Measurements from ENCODE around the gene ARHGEF3. TPM values are rescaled to one million over a fixed set of nuclear protein-coding genes. Genes with fewer than 3 reads are reported as not detected.
A peak's percentile ranks its signal among the peaks of the same experiment; 100 is the strongest.

The ARHGEF3 gene, protein sequence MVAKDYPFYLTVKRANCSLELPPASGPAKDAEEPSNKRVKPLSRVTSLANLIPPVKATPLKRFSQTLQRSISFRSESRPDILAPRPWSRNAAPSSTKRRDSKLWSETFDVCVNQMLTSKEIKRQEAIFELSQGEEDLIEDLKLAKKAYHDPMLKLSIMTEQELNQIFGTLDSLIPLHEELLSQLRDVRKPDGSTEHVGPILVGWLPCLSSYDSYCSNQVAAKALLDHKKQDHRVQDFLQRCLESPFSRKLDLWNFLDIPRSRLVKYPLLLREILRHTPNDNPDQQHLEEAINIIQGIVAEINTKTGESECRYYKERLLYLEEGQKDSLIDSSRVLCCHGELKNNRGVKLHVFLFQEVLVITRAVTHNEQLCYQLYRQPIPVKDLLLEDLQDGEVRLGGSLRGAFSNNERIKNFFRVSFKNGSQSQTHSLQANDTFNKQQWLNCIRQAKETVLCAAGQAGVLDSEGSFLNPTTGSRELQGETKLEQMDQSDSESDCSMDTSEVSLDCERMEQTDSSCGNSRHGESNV
- 81.6 TPM for polyA plus RNA-seq (ENCODE audit: insufficient read length)
- long read RNA-seq, donor 1, transcript ARHGEF3-201 (10 exons, 3,602 nt) = major isoform, 15 of 29 reads
- long read RNA-seq, donor 1, transcript ARHGEF3-212 (9 exons, 2,024 nt) = minor isoform, 9 of 29 reads
- long read RNA-seq, donor 1, partial matches to known transcripts = 5 of 29 reads
- long read RNA-seq, donor 1, other reads (novel, unspliced or antisense) = 0 of 29 reads
- long read RNA-seq, donor 2, transcript ARHGEF3-212 (9 exons, 2,024 nt) = minor isoform, 6 of 19 reads
- long read RNA-seq, donor 2, transcript ARHGEF3-201 (10 exons, 3,602 nt) = major isoform, 13 of 19 reads
- long read RNA-seq, donor 2, partial matches to known transcripts = 0 of 19 reads
- long read RNA-seq, donor 2, other reads (novel, unspliced or antisense) = 0 of 19 reads
- long read RNA-seq, donor 3, transcript ARHGEF3-201 (10 exons, 3,602 nt) = major isoform, 7 of 11 reads
- long read RNA-seq, donor 3, partial matches to known transcripts = 0 of 11 reads
- long read RNA-seq, donor 3, other reads (novel, unspliced or antisense) = 0 of 11 reads
- long read RNA-seq, donor 4, partial matches to known transcripts = 0 of 2 reads
- long read RNA-seq, donor 4, other reads (novel, unspliced or antisense) = 0 of 2 reads
- long read RNA-seq, donor 5, transcript ARHGEF3-201 (10 exons, 3,602 nt) = major isoform, 13 of 22 reads
- long read RNA-seq, donor 5, partial matches to known transcripts = 0 of 22 reads
- long read RNA-seq, donor 5, other reads (novel, unspliced or antisense) = 0 of 22 reads
- long read RNA-seq, donor 6, transcript ARHGEF3-201 (10 exons, 3,602 nt) = major isoform, 7 of 19 reads
- long read RNA-seq, donor 6, partial matches to known transcripts = 6 of 19 reads
- long read RNA-seq, donor 6, other reads (novel, unspliced or antisense) = 0 of 19 reads
- long read RNA-seq, donor 7, transcript ARHGEF3-201 (10 exons, 3,602 nt) = major isoform, 16 of 24 reads
- long read RNA-seq, donor 7, transcript ARHGEF3-212 (9 exons, 2,024 nt) = minor isoform, 8 of 24 reads
- long read RNA-seq, donor 7, partial matches to known transcripts = 0 of 24 reads
- long read RNA-seq, donor 7, other reads (novel, unspliced or antisense) = 0 of 24 reads
- long read RNA-seq, donor 8, transcript ARHGEF3-201 (10 exons, 3,602 nt) = major isoform, 10 of 15 reads
- long read RNA-seq, donor 8, partial matches to known transcripts = 0 of 15 reads
- long read RNA-seq, donor 8, other reads (novel, unspliced or antisense) = 0 of 15 reads

DNA sequence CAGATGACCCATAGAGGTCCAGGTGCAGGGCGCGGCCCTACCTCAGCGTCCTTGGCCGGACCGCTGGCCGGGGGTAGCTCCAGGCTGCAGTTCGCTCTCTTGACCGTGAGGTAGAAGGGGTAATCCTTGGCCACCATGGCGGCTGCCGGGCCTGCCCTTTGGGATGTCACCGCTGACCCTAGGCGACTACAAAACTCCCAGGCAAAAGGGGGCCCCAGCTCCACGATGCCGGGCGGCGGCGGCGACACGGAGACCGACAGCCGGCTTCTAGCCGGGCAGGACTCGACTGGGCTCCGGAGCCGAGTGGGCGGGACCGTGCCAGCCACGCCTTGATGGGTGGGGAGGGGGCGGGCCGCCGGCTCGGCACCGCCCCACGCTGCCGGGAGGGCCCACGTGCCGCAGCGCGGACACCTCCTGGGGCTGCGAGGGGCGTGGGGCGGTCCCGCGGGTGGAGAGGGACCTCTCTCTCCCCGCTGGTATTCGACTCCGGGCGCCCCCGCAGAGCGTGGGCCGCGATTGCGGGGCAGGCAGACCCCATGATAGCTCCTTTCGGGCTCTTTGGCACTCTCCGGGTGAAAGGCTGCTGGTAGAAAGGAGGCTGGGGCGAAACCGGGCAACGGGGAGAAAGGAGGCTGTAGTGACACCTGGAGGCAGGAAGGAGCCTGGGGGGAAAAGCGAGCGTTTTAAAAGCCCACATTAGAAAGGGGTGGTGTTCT is at the start of gene ARHGEF3:
Gene ARHGEF3, minus strand, starts transcription at position 288 of the 716 bp plus-strand sequence. Its CDS starts 151 bp downstream, at position 137.
- peak; percentile 74 for DNase-seq

DNA sequence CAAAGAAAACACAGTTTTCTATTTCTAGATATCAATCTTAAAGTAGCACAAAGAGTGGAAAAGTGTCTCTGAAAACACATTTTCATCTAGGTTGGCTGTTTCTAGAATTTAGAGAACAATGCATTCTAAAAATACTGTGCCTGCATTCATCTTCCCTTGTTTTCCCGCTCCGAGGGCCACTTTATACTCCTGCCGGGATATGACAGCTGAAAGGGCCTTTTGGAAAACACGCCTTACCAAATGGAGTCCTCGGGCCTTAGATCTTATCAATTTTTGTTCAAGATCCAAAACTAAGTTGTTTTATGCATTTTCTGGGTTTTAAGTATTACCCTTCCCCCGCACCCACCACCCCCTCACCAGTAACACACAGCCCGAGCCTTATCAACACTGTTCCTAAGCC is 47.9 kb upstream of the ARHGEF3 start:
- no peak for DNase-seq

DNA sequence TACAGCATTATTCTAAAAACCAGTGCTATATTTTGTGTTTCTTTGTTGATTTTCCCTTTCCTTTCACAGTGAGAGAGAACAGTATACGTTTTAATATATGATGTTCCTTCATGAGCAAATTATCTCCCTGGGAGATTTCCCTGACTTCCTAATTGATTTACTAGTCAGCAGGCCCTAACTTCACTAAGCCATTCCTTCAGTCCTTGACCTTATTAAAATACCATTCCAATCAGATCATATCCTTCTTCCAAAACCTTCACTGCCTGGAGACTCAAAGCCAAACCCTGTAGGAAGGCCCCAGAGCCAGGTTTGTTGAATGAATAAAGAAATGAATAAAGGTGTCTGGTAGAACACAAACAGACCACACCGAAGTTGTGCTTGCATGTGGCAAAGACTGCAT is 43.8 kb upstream of the ARHGEF3 start:
- DNase-seq = no peak

GRCh38 chr3:56844536-56844935 is 42.8 kb upstream of the ARHGEF3 start:
- no peak for DNase-seq

- DNase-seq = no peak
Measured at GRCh38 chr3:56839784-56840715, 38.3 kb upstream of the ARHGEF3 start.

- DNase-seq = no peak
Measured at GRCh38 chr3:56838448-56838847, 36.7 kb upstream of the ARHGEF3 start.

- no peak for DNase-seq
Measured at GRCh38 chr3:56837196-56837955, 35.6 kb upstream of the ARHGEF3 start.

GRCh38 chr3:56836276-56837163 is 34.8 kb upstream of the ARHGEF3 start:
- DNase-seq = no peak

DNA sequence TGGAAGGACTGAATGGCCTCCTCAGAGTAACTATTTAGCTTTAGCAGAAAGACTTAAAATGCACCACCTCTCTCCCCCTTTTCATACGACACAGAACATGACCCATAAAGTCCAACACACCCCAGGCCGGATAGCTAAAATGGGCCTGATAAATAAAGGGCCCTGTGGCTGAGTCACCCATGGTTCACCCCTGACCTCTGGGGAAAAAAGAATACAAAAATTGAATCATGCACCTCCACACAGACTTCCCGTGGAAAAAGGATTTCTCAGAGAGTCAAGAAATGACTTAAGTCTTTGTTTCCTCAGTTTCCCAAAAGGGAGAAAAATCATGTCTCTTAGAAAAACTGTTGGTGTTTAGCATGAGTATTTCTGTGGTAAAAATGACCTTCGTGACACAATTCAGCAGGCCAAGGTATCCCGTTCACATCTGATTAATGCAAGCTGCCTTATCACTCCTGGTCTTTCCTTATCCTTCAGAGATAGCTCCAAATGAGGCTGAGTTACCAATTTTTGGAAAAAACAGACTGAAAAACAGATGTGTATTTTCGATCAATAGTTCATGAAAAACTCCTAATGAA is 34.0 kb upstream of the ARHGEF3 start:
- no peak for DNase-seq

GRCh38 chr3:56833536-56833935 is 31.8 kb upstream of the ARHGEF3 start:
- DNase-seq = no peak

GRCh38 chr3:56833022-56833421 is 31.3 kb upstream of the ARHGEF3 start:
- no peak for DNase-seq

DNA sequence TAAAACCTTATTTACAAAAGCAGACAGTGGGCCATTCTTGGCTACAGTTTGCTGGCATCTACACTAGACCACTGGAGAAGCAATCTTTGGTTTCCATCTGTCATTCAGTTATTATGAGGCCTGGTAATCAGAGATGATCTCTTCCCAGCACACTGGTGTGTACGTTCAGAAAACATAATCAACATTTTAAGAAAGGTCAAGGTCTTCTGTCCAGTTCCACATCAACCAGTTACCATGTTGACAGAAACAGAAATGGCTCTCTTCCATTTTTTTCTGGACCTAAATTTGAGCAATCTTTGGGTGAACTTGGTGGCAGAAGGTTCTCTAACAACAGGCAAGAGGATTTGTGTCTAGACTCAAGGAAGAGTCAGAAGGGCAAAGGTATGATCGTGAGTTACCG is 29.8 kb upstream of the ARHGEF3 start:
- no peak for DNase-seq

GRCh38 chr3:56830884-56831283 is 29.1 kb upstream of the ARHGEF3 start:
- no peak for DNase-seq

DNA sequence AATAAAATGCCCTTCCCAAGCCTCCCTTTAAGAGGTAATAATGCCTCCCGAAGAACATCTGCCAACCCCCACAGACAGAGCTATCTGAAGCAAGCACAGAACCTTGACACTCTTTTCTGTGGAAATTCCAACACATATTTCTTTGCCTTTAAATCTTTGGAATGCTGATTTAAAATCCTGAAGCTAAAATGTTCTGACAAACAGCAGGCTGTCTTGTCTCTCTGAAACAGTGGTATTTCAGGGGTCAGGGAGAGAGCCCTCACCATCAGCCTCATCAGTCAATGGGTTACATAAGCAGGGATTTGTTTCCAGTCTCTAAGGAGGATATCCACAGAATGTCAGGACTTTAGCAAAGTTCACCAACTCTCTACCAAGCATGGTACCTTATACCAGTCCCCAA is 27.8 kb upstream of the ARHGEF3 start:
- DNase-seq = no peak

DNA sequence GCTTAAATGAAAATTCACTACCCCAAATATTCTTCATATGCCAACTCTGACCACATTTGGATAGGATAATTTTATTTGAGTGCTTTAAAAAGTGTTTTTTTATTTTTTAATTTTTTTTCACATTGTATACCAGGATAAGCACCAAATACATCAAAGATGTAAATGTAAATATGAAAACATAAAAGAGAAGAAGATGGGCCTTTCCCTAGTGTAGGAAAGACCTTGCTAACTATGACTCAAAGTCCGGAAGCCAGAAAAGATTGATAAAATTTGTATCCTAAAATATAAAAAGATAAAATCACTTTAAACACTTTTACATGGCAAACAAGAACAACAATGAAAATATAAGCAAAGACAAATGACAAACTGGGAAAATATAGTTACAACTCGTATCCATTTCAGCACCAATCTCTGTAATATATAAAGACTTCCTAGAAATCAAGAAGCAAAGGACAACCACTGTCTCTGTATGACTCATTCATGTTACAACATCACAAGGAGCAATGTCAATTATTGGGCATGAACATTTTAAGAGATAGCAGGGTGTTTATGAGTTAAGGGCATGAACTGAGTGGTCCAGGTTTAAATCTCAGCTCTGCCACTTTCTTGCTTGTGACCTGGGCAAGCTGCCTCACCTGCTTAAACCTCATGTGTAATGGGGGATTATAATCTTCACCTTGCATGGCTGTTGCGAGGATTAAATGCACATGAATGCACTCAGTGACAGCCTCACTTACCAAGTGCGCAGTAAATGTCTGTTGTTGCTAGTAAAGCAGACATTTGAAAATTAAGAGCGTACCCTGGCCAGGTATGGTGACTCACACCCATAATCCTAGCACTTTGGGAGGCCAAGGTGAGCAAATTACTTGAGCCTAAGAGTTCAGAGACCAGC is 25.3 kb upstream of the ARHGEF3 start:
- DNase-seq = no peak

All from left kidney (tissue), 8 donors.